B cell (primary cell): Measurements from ENCODE around the gene TBC1D25.

ENCODE experiments used
- EZH2 ChIP-seq: IDR thresholded peaks from 2 replicates; pipeline ENCODE4 v1.6.1; 2012; ENCODE audit warnings: borderline replicate concordance, low read depth, mild to moderate bottlenecking, moderate library complexity, low read length; ENCODE audit not compliant: insufficient read depth, poor library complexity, severe bottlenecking
- TF ChIP-seq, protein P1 (sequence below): fragments of 200-600 bp; IDR thresholded peaks from one replicate; pipeline ENCODE4 v1.8.0; 2022; ENCODE audit warnings: antibody characterized with exemption, mild to moderate bottlenecking

DNA sequence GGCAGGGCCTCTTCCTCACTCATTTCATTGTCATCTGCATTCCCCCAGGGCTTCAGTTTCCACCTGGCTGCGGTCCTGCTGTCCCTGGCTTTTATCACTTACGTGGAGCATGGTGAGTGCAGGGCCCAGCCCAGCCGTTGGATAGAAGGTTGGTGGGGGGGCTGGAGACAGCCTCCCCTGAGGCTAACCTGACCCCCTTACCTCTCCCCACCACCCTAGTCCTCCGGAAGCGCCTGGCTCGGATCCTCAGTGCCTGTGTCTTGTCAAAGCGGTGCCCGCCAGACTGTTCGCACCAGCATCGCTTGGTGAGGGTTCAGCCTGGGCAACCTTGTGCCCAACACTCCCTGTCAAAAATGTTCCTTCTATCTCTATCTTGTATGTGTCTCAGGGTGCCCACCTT is 23.7 kb upstream of the TBC1D25 start:
- TF ChIP-seq, protein P1, sequence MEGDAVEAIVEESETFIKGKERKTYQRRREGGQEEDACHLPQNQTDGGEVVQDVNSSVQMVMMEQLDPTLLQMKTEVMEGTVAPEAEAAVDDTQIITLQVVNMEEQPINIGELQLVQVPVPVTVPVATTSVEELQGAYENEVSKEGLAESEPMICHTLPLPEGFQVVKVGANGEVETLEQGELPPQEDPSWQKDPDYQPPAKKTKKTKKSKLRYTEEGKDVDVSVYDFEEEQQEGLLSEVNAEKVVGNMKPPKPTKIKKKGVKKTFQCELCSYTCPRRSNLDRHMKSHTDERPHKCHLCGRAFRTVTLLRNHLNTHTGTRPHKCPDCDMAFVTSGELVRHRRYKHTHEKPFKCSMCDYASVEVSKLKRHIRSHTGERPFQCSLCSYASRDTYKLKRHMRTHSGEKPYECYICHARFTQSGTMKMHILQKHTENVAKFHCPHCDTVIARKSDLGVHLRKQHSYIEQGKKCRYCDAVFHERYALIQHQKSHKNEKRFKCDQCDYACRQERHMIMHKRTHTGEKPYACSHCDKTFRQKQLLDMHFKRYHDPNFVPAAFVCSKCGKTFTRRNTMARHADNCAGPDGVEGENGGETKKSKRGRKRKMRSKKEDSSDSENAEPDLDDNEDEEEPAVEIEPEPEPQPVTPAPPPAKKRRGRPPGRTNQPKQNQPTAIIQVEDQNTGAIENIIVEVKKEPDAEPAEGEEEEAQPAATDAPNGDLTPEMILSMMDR = no peak
- TF ChIP-seq EZH2 = no peak
